SU-DHL-6 (cell line): ENCODE results near the gene ZDHHC11B.
"Not testable (repeated sequence)": the region's sequence is repeated elsewhere in the genome, so short reads cannot be mapped to it uniquely, and the experiment has no call there.

Source experiments
- CTCF ChIP-seq: fragments of 200-600 bp; sonication (generic); IDR thresholded peaks from one replicate; pipeline ENCODE4 v1.5.1; 2017; ENCODE audit warnings: antibody characterized with exemption, mild to moderate bottlenecking, low read length, moderate library complexity; ENCODE audit not compliant: insufficient read depth, poor library complexity, severe bottlenecking
- EZH2phosphoT487 ChIP-seq: fragments of 200-600 bp; sonication (generic), shearing (Covaris generic); conservative IDR thresholded peaks from 2 replicates; pipeline ENCODE4 v1.6.1; 2018; ENCODE audit warnings: mild to moderate bottlenecking, antibody characterized with exemption, low read length, moderate library complexity, mixed read lengths

DNA sequence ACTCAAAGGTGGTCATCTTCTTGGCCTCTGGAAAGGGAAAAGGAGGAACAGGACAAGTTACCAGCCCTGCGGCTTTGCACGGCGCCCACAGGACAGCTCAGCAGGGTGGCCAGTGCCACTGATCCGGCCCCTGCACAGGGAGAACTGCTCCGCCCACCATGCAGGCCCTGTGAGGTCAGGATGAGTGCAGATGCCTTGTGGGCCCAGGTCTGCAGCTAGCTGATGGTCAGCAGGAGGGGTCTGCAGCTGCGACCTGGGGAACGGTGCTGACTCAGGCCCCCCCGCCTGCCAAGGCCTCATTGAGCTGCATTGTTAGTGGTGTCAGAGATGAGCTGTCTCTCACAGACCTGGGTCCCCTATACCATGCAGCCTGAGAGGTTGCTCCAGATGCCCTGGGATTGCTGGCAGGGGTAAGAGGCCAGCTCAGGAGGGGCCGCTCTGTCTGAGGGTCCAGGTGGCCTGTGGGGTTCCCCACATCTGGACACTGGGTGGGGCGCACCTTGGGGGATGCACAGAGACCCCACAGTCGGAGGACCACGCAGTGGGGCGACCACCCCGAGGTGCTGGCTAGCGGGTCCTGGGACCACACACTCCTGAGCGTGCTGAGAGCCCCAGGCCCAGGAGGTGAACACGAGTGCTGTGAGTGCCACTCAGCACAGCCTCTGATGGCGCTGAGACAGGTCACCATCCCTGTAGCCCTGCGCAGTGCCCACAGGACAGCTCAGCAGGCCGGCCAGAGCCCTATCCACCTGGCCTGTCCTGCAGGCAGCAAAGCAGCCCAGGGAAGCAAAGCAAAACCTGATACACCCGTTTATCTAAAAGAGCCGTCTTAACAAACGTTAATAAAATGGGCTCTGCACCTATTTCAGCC, 39.0 kb downstream of the ZDHHC11B start:
- TF ChIP-seq CTCF, EZH2phosphoT487: not testable (repeated sequence)
